Right lobe of liver (tissue), 5 donors: ENCODE data around the gene ZNG1A. TPM values are rescaled to one million over a fixed set of nuclear protein-coding genes. Genes with fewer than 3 reads are reported as not detected.

Source experiments
- total RNA-seq, 6 experiments: library from RNA; depleted of rRNA in 2 of 6; stranded (reverse); fragments of >200 nt in 2 of 6; fragmentation: NEBNext Ultra II Directional in 3 of 6; extraction: Animal tissue kit (Norgen Biotek cat#: 25700) in 3 of 6; gene quantifications; one replicate each; pipeline versions ENCODE4 v1.1.0 to v1.2.4, GENCODE V29; 2016 to 2023
- donor health status: DM: no; HTN: no; CAD: no.
- donor health status: DM: no; HTN: no; CAD: no.
- donor health status: DM: no; HTN: yes; CAD: no.
- donor health status: DM: no; HTN: yes; CAD: no.

Gene ZNG1A
- total RNA-seq, 6 experiments from 2014 or later, result 7.8 to 22.9 (median 13.5) TPM

Other genes starting within 250 kb of the ZNG1A start
- 10 to 100 TPM in 1 of 6 experiments, 1 to 10 TPM in 5; 2.0 to 11.6 (median 4.4) TPM for gene WASHC1, start 149.6 kb downstream of the ZNG1A start, total RNA-seq
- gene FOXD4, start 60.6 kb downstream of the ZNG1A start, total RNA-seq, result not detected
- gene DOCK8, start 35.8 kb upstream of the ZNG1A start, total RNA-seq, result 10 to 100 TPM in 3 of 6 experiments, 1 to 10 TPM in 3; 5.8 to 20.5 (median 9.5) TPM